Stomach (tissue), 9 donors: ENCODE measurements around the gene MIPEP. TPM values are rescaled to one million over a fixed set of nuclear protein-coding genes. Genes with fewer than 3 reads are reported as not detected.

Source experiments
- DNase-seq, 2 donors: peaks; one replicate each; pipeline versions ENCODE4 v3.0.0 to v3.0.0-alpha.2; 2013 to 2019
- H3K27ac ChIP-seq, 5 donors: fragments of 200-600 bp in 4 of 5; sonication (generic) in 4 of 5; one replicate each; pipeline ENCODE4 v1.5.1; 2013 to 2019; ENCODE audit warnings: mild to moderate bottlenecking in 1 of 5, moderate library complexity in 1 of 5
- H3K27me3 ChIP-seq, 3 donors: fragments of 200-600 bp; sonication (generic); one replicate each; pipeline ENCODE4 v1.5.1; 2017 to 2019; ENCODE audit warnings: mixed run types in 1 of 3
- H3K36me3 ChIP-seq, 4 donors: fragments of 200-600 bp; sonication (generic); 1 replicate in 3 of 4; 2 replicates in 1 of 4; pipeline ENCODE4 v1.5.1; 2016 to 2019
- H3K4me1 ChIP-seq, 4 donors: fragments of 200-600 bp; sonication (generic); one replicate each; pipeline ENCODE4 v1.5.1; 2016 to 2019
- H3K4me3 ChIP-seq, 4 donors: fragments of 200-600 bp; sonication (generic) in 3 of 4; one replicate each; pipeline ENCODE4 v1.5.1; 2016 to 2019; ENCODE audit warnings: mild to moderate bottlenecking in 1 of 4
- H3K9me3 ChIP-seq, 4 donors: fragments of 200-600 bp; sonication (generic); one replicate each; pipeline ENCODE4 v1.5.1; 2016 to 2019
- CTCF ChIP-seq, 7 experiments: fragments of 450-650 bp in 4 of 7; fragments of 200-600 bp in 3 of 7; sonication (generic) in 3 of 7; IDR thresholded peaks; one replicate each; pipeline ENCODE4 v1.5.1; 2016 to 2019; ENCODE audit warnings: antibody characterized with exemption in 7 of 7, control low read depth in 2 of 7, mild to moderate bottlenecking in 1 of 7
- EP300 ChIP-seq: sonication (generic); formaldehyde crosslinking; IDR thresholded peaks from one replicate; pipeline ENCODE4 v1.6.1; 2017; ENCODE audit warnings: antibody characterized with exemption
- POLR2A ChIP-seq, 4 donors: fragments of 450-650 bp; IDR thresholded peaks; one replicate each; pipeline ENCODE4 v1.6.1; 2016; ENCODE audit warnings: antibody characterized with exemption in 4 of 4, control low read depth in 2 of 4, mild to moderate bottlenecking in 1 of 4, moderate library complexity in 1 of 4
- POLR2AphosphoS5 ChIP-seq, 3 donors: sonication (generic); formaldehyde crosslinking; IDR thresholded peaks; one replicate each; pipeline ENCODE4 v1.6.1; 2016; ENCODE audit warnings: antibody characterized with exemption in 3 of 3
- WGBS, 5 donors: extraction: QIAGEN DNeasy Blood & Tissue Kit in 3 of 5; methylation state at CpG; one replicate each; pipeline versions ENCODE4 v1.1.5 to v1.1.7; 2013 to 2018; 5-methylcytosine and 5-hydroxymethylcytosine counted together
- intact Hi-C: fragments of 100-400 bp; cut with DNase I; formaldehyde crosslinking; loops from one replicate; pipeline ENCODE4 v1.15.1; 2023; ENCODE audit warnings: low total_unique reads
- polyA plus RNA-seq, 3 donors: library from polyadenylated mRNA; stranded (reverse); fragments of 200-250 nt; gene quantifications; one replicate each; pipeline ENCODE4 v1.2.3, GENCODE V29; 2013
- total RNA-seq, 5 donors: library from RNA; depleted of rRNA; stranded (reverse); fragments of >200 nt; gene quantifications; one replicate each; pipeline versions ENCODE4 v1.1.0 to v1.2.3, GENCODE V29; 2014 to 2016
- donor health status: healthy with polysubstance abuse.
- donor health status: Bipolar disorder and iron deficiency.
- donor health status: healthy.

The MIPEP gene
- total and polyA plus RNA-seq, 8 donors = 1.2 to 43.2 (median 15.2) TPM

GRCh38 chr13:23692816-23693215, 196.4 kb downstream of the MIPEP start:
- H3K4me1 ChIP-seq = peaks cover 7 to 22% (median 12%) of the 10 kb centered on the region in 4 donors
- no peaks in the 10 kb centered on the region for H3K9me3 ChIP-seq
- no peaks in the 10 kb centered on the region for H3K27me3 ChIP-seq
- H3K4me3 ChIP-seq = no peak overlapping the region
- H3K36me3 ChIP-seq = no peaks in the 10 kb centered on the region
- intact Hi-C loops = no loop called here
- H3K27ac ChIP-seq = no peak overlapping the region
- no peak for TF ChIP-seq CTCF (IDR thresholded peaks at IDR 0.05)
- TF ChIP-seq POLR2A (IDR thresholded peaks at IDR 0.05) = no peak
- no peak for TF ChIP-seq POLR2AphosphoS5 (IDR thresholded peaks at IDR 0.05)
- TF ChIP-seq EP300 = no peak
- no peak for DNase-seq
- 66 to 80% (median 74%) methylated on average over 3 of the region's 3 CpGs for WGBS, 5 donors

- Histone ChIP-seq H3K9me3 (no peaks in the 10 kb centered on the region), H3K27ac (no peak overlapping the region), H3K36me3 (no peaks in the 10 kb centered on the region), H3K4me3 (no peak overlapping the region), H3K27me3 (no peaks in the 10 kb centered on the region), H3K4me1 (peaks cover 0 to 5% (median 3%) of the 10 kb centered on the region in 4 donors)
- whole genome bisulfite sequencing, 5 donors = 63 to 86% (median 74%) methylated on average over 2 to 3 of the region's 3 CpGs; no CpG with 5 or more reads in 1 of the 5 donors
- intact Hi-C loops = no loop called here
- TF ChIP-seq CTCF (IDR thresholded peaks at IDR 0.05) (no peak), POLR2AphosphoS5 (IDR thresholded peaks at IDR 0.05) (no peak), EP300 (no peak), POLR2A (IDR thresholded peaks at IDR 0.05) (no peak)
- DNase-seq = no peak
Observed at GRCh38 chr13:23690668-23691067, 198.5 kb downstream of the MIPEP start.

- no peaks in the 10 kb centered on the region for H3K27me3 ChIP-seq
- no peak for DNase-seq
- TF ChIP-seq CTCF (IDR thresholded peaks at IDR 0.05) (no peak), POLR2AphosphoS5 (IDR thresholded peaks at IDR 0.05) (no peak), POLR2A (IDR thresholded peaks at IDR 0.05) (no peak), EP300 (no peak)
- no peak overlapping the region for H3K4me3 ChIP-seq
- intact Hi-C loops = no loop called here
- WGBS, 5 donors = 53 to 63% (median 60%) methylated on average over 3 of the region's 3 CpGs
- peaks cover 0 to 11% (median 9%) of the 10 kb centered on the region in 4 donors for H3K9me3 ChIP-seq
- H3K36me3 ChIP-seq = no peaks in the 10 kb centered on the region
- no peak overlapping the region for H3K27ac ChIP-seq
- H3K4me1 ChIP-seq = no peaks in the 10 kb centered on the region
Observed at GRCh38 chr13:23688336-23688735, 200.9 kb downstream of the MIPEP start.

- WGBS, 5 donors = 83 to 91% (median 89%) methylated on average over 5 of the region's 5 CpGs
- intact Hi-C loops = no loop called here
- no peak for DNase-seq
- Histone ChIP-seq H3K4me3 (no peak overlapping the region), H3K36me3 (no peaks in the 10 kb centered on the region), H3K27ac (no peak overlapping the region), H3K27me3 (no peaks in the 10 kb centered on the region), H3K9me3 (peaks cover 0 to 11% (median 9%) of the 10 kb centered on the region in 4 donors), H3K4me1 (no peaks in the 10 kb centered on the region)
- TF ChIP-seq CTCF (IDR thresholded peaks at IDR 0.05) (no peak), POLR2A (IDR thresholded peaks at IDR 0.05) (no peak), EP300 (no peak), POLR2AphosphoS5 (IDR thresholded peaks at IDR 0.05) (no peak)
Observed at GRCh38 chr13:23687614-23688013, 201.6 kb downstream of the MIPEP start.
